HG03097 (cell line): ENCODE results near the gene RELN.
"Not testable (repeated sequence)": the region's sequence is repeated elsewhere in the genome, so short reads cannot be mapped to it uniquely, and the experiment has no call there.

Experiments
- ATAC-seq: cut with Tn5 transposase; IDR thresholded peaks from one replicate; pipeline ENCODE4 v1.9.1; 2021; ENCODE audit not compliant: unreplicated experiment, low FRiP score

Gene RELN

DNA sequence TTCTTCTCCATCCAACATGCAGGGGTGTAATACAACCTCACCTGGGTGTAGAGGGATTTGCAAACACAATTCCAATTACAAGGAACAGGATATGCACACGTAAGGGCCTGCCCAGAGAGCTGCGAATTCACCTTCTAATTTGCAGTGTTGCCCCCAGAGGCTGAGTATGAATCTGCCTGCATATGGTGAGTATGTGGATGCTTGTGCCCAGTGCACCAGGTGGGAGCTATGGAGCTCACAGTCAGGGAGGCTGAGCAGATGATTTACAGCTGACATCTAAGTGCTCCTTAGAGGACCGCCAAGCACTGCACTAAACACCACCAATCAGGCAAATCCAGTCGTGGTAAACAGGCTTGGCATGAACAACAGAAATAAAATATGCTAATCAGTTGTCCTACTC, 132.0 kb downstream of the RELN start:
- ATAC-seq, result no peak

DNA sequence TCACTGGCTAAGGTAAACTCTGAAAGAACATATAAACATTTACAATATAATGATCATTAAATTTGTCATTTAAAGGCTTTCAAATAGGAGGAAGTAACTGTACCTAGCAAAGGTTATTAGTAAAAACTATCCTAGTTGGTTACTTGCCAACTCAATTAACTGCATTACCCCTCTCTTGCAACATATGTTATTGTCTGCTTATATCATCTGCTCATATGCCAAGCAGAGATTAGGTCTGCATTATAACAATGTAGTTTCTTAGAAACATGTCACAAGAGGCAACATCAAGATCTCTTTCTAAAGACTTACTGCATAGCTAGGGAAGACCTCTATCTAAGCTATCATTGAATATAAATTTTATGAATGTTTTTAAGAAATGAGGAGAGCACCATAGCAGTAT, 132.5 kb downstream of the RELN start:
- ATAC-seq, result no peak

DNA sequence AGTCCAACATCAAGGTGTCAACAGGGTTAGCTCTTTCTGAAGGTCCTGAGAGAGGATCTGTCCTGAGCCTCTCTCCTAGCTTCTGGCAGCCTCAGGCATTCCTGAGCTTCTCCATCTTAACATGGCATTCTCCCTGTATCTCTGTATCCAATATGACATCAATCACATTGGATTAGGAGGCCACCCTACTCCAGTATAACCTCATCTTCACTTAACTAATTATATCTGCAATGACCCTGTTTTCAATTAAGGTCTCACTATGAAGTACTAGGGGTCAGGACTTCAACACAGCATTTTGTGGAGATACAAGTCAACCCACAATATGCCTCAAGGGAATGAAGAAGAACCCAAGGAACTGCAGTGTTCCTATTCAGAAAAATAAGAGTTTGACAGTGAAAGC, 133.8 kb downstream of the RELN start:
- no peak for ATAC-seq

DNA sequence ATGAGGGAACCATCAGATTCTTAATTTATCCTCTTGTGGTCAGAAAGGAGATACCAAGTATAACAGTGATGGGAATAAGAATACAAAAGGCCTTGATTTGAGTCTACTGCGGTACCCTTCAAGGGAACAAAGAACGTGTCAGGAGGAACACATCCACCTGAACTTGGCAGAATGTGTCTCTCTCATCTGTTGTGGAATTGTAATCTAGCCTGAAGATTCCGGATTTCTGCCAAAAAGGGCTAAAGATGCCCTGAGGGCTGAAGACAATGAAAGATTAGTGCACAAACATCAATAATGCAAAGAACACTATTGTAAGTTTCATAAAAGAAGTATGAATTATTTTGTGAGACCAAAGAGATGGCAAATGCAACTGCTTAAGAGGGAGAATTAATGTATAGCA, 134.8 kb downstream of the RELN start:
- no peak for ATAC-seq

DNA sequence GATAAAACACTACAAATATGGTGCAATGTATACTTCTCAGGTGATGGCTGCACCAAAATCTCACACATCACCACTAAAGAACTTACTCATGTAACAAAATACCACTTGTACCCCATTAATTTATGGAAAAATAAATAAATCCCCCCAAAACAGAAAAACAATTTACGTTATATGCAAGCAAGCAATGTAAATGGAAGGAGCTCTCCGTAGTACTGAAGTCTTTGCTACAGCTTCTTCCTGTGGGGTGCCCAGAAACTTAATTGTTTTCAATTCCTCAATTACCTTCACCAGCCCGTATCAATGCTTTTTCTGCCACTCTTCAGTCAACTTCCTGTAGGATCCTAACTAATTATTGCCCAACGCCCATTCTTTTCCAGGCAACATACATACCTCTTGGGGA, 138.1 kb downstream of the RELN start:
- no peak for ATAC-seq

DNA sequence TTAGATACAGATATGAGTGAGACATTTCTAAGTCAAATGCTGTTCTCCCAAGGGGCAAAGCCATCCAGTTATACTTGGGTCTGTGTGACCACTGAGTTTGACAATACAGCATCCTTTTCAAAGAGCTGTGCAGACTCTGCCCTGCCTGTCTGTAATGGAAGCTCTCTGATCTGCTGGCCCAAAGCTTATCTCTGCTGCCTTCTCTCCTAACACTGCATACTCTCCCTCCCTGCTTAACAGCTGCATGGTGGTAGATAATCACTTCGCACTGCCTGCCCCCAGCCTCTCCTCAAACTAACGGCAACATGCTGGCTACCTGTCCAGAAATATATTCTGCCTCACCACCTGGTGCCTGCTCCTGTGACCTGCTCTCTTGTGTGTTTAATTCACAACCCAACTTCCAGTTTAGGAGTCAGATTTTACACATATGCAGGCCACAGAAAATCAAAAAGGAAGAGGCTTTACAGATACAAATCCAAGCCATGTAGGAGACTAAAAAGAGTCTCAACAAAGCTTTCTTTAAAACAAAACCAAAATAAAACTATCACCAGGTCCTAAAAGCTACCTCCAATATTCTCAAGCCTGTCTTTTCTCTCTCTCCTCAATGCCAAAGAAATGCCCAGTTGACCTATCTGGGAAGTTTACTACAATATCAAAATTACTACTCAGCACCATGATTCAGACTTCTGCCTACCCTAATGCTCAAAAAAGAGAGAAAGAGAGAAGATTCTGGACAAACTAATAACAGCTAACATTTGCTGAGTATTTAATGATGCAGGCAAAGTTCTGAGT, 145.6 kb downstream of the RELN start:
- ATAC-seq, result no peak

DNA sequence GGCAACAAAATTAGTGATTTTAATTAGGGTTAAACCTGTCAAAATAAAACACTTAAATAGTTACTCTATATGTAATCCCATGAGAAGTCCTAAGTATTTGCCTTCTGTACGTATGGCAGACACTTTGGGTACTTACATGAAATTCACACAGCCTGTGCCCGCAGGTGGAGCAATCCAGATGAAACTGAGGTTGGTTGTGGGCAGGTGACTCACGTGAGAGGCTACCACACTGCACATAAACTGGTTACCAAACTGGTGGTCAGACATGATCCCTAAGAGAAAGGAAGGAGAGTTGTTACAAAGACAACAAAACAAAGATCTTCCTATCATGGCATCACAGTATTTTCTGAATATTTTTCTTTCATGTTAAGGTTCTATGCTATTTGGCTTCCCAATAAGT, 156.1 kb downstream of the RELN start:
- no peak for ATAC-seq

DNA sequence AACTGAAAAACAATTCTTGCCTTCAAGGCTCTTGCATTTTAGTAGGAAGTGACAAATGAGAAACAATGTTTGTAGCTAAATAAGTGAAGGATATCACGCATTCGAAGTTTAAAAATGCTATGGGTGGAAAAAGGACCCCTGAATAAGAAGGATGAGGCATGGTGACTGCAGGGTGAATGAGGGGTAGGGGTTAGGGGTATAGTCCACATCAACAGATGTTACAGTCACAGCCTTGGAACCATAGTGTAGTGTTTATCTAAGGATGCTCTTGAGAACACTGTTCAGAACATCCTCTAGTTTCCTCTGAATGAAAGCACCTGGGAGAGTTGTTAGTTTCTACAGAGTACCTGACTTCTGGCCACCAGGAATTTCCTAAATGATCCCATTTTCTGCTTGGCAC, 157.0 kb downstream of the RELN start:
- no peak for ATAC-seq

DNA sequence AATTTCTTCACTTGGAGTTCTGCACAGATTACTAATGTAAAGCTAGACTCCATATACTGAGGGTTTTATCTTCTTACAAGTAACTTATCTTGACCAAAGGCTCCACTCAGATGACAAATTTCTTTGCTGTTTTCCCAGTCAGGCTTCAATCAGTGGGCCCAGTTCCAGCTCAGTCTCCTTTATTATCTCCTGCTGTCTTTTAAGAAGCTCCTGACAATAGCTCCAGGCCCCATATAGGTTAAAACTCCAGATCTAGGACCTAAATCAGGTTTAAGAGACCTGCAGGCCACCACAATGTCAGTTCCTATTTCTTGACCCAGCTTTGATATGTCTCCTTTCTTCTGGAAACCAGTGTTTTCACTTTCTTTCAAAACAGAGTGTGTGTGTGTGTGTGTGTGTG, 165.2 kb downstream of the RELN start:
- ATAC-seq, result no peak

DNA sequence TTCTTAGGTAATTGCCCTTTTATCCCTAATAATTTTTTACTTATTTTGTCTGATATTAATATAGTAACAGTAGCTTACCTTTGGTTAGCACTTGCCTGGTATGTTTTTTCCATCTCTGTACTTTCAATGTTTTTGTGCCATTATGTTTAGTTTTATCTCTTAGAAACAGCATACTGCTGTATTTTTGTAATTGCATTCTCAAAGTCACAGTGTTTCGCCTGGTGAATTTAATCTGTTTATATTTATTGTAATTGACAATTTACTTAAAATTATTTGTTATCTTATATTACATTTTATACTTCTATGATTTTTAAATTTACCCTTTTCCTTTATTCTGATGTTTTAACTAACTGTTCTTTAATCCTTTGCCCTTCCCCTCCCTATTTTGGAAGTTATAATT, 166.4 kb downstream of the RELN start:
- no peak for ATAC-seq

DNA sequence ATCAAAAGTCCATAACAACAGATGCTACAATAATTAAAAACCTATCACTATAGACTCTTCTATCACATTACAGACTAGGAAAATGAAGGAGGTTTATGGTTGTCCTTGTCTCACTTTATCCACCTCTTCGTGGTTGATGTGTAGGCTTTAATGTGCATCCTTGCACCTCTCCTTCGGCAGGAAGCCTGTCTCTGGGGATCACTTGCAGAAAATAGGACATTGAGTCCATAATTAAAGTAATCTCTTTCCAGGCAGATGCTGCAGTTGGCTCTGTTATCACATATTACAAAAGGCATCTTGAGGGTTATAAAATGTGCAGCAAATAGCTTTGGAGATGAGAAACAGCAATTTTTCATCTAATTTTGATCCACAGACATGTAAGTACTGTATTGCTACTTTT, 168.4 kb downstream of the RELN start:
- no peak for ATAC-seq

DNA sequence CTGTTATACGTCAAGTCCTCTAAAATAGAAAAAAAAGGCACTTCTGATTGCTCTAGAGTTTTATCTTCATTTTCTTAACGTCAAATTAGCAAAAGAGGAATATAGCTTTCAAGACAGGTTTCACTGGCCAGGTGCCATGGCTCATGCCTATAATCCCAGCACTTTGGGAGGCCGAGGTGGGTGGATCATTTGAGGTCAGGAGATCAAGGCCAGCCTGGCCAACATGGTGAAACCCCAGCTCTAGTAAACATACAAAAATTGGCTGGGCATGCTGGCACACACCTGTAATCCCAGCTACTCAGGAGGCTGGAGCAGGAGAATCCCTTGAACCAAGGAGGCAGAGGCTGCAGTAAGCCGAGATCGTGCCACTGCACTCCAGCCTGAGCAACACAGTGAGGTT, 173.5 kb downstream of the RELN start:
- not testable (repeated sequence) for ATAC-seq

DNA sequence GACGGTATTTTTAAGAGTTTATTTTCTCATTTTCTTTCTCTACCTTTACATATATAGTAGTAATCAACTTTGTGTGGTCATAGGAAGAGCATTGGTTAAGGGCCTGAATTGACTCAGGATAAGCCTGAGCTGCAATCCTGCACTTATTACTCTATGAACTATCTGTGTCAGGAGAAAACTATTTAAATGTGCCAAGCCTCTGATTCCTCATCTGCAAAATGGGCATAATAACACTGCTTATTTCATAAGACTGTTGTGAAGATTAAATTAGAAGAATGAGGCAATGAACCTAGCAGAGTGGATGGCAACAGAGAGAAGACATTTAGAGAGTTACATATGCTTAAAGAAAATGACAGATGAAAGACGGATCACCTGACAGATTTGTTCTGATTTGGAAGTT, 175.5 kb downstream of the RELN start:
- no peak for ATAC-seq

DNA sequence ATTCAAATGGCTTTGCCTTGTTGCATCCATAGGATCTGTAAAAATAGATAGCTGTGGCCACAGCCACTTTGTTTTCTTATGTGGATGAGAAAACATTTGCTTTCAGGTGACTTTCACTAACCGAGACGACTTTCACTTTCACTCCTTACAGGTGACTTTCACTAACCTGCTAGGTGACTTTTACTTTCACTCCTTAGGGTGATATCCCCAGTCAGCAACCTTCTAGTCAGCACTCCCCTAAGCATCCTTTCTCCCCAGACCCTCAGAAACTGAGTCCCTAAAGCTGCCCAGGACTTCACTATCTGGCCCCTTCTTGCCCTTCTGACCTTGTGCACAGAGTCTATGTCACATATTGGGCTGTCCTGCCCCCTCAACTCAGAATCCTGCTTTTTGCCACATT, 177.5 kb downstream of the RELN start:
- ATAC-seq, result no peak

DNA sequence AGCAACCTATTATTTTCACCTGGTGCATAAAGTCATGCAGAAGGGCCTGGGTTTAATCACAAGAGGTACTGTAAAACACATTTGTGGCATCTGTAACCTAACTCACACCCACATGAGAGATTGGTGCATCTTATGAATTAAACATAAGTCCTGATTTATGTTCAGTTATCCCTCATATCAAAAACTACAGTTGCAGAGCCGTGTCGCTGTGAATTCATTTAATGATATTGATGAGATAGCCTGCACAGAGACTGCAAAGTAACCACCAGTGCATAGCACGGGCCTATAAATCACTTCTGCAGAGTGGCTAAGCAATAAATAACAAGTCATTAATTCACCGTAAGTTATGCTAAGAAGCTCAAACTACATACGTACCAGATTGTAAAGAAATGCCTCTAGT, 178.2 kb downstream of the RELN start:
- ATAC-seq, result no peak

DNA sequence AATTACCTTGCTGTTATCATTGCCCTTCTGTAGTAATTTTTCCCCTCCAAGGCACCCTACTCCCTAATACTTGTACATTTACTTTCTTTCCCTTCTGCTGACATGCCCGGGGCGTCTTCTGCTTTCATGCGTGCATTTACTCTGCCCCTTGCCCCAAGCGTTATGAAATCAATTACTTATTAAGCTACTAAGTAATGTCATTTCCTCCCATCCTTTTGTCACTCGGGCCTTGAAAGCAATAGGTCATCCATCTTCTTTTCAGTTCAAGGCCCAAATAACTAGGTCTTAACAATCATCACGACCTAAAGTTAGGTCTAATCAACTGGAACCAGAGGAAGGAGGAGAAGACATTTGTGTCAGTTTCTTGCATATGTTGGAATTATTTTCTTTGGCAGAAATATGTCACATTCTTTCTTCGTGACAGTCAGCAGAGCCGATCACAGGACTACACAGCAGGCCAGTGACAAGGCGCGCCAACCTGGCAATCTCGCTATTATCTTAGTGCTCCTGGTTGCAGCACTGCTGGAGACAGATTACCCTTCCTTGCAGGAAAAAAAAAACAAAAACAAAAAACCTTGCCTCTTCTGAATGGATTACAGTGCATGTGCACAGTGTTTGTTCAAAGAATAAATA, 179.2 kb downstream of the RELN start:
- ATAC-seq, result no peak

DNA sequence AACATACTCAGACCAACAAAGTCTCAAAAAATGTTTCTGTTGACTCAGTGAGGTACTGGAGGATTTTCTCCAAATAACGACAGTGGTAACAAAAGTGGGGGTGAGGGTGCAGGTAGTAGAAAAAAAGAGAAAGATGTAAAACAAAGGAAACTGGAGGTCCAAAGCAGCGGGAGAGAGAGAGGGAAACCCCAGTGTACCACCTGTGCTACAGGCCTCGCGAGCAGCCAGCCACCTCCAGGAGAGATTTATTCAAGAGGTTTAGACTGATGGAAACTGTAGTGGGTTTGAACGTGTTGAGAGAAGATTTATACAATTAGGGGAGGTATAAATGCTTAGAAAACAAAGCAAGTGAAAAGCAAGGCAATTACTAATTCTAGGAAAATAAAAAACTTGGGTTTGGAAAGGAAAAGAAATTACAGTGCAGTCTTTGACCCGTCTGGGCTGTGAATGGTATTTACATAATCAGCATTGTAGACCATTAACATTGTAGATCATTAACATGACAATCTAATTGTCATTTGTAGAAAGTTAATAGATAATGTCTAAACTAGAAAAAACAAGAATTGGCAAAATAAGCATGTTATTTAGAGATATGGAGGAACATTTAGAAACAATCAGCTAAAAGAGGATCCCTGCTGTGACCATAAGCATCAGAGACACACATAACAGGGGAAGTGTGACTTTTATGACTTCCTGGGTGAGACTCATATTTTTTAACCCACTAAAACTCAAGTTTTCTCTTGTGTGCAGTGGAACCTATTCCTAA, 180.0 kb downstream of the RELN start:
- ATAC-seq, result peak; percentile 54

DNA sequence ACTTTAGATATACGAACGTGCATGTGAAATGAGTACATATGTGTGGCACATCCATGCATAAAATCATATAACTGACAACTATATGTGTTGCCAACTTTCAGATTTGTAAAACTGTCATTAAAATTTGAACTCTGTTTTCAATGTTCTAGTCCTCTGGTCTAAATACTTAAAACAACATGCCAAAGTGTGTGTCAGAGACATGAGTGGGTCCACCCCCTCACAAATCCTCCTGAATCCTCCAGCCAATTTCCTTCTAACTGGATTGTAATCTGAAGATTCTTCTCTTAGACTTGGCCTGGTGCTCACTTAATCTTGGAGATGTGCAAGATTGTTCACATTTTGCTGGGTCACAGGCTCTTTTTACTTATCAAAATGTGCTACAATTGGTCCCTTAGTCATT, 184.1 kb downstream of the RELN start:
- ATAC-seq, result no peak

DNA sequence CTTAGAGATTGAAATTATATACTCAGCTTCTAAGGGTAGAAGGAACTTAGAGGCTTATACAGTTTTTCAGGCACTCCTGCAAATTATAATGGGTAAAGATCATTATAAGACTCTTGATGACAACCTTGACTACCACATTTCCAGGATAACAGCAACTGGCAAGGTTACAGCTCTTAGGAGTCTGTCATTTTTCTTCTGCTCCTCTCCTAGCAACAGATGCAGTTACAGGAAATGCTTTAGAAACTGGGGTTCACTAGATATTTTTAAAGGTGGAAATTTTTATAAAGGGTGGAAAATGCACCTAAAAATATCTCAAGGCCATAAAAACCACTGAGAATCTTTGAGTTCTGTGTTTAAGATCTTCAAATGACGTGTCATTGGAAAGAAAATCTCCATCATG, 185.8 kb downstream of the RELN start:
- no peak for ATAC-seq

DNA sequence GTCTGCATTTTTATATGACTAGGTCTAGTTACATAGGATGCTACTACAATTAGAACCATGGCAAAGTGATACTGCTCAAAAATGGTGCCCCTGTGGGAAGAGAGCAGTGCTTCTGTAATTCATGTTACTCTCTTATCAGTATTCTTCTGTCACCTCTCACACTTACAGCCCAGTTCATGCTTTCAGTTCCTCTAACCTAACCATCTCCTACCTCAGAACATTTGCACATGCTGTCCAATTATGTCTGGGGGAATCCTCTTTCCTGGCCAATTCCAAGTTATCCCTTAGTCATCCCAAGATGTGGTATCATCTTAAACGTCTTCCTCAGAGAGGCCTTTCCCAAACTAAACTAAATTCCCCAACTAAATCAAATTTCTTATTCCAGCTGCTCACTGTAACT, 190.2 kb downstream of the RELN start:
- ATAC-seq, result no peak

DNA sequence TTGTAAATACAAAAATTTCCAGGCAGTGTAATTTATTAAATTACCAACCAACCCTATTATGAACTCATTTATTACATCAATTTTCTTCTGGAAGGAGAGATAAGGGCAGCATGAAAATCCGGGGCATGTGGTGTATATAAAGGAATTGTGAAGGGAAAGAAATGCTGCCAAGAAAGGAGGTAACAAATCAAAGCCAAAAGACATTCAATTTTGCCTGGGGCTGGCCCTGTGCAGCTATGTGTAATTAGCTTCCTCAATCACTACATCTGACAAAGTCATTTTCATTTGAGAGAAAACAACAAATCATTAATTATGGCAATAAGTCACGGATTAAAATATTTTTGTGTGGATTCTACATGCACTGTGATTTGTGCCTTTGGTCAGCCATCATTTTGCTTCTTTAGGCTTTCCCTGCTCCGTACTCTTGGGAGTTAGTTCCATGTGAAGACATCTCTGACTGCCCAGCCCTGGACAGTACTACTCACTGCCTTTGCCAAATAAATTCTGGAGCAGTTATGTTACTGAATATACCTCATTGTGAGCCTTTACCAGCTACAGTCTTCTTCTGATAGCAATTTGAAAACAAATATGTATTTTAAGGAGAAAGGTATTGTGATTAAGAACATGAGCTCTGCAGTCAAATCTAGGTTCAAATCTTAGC, 191.7 kb downstream of the RELN start:
- no peak for ATAC-seq
